ENCODE results near the gene FAM241B.

FAM241B gene

DNA sequence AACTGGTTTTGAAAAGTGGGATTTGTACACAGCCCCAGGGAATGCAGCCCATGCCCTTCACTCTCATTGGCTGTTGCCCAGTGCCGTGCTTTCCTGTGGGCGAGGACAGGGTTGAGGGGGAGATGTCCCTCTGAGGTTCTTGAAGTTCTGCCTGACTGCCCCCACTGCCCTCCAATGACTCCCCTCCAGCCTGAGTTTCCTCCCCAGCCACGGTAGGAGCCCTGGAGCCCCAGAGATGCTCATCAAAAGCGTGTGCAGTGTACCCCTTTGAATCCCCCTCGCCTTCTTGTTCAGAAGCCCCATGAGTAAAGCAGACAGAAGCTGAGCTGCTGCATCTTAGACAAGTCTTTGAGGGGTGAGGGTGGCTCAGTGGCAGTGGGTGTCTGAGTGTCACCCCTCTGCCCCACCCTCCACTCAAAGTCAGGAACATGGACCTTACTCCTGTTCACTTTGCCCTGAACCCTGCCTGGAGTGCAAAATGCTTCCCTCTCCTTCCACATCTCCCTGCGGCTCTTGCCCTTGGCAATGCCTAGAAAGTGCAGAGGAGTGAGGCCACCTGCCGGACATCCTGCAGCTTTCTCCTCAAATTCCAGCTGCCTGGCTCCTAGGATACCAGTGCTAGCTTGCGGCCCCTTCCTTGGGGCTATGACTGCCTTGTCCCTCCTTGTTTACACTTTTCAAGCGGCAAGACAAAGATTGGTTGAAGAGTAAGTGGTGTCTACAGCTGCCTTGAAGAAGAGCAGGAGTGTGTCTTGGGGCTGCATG is 19.9 kb downstream of the FAM241B start:
- FAIRE-seq = no peak

DNA sequence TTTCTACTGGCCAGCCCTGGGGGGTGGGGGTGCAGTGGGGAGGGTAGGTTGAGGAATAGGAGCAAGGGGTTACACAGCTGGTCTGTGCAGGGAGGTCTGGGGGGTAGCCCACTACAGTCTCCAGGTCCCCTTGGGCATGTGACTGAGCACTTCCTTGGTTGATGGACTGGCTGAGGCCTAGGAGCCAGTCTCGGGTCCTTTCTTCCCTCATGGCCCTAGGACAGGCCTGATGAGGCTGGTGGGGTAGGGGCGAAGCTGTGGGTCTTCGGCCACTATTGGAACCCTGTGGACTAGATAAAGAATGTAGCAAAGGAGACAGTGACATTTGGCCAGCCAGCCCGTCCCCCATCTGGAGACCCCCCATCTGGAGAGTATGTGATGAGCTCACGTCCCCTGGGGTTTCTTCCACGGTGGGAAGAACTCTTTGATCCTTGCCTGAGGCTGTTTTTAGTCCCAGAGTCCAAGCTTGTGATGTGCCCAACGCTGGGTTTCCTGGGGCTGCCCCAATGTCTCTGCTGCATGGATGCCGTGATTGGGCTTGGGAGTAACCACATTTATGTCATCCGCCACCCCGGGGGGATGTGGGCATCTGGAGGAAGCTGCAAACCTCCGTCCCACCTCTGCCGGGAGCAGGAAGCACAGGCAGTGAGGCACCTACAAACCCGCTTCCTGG is 20.7 kb downstream of the FAM241B start:
- no peak for FAIRE-seq

DNA sequence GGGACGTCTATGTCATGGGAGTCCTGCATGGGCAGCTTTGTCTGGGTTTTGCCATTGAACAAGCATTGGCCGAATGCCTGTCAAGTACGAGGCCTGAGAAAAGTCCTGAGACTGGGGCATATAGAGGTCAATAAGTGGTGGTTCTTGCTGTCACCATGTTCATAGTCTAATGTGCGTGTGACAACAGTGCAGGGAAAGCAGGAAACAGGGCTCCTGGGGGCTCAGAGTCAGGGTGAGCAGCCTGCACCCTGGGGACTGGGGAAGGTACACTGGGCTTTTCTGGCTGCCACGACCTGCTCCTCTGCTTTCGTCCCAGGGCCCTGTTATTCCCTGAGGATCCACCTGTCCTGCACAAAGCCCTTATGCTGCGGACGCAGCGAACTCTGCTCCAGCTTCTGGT is 21.3 kb downstream of the FAM241B start:
- FAIRE-seq = no peak

DNA sequence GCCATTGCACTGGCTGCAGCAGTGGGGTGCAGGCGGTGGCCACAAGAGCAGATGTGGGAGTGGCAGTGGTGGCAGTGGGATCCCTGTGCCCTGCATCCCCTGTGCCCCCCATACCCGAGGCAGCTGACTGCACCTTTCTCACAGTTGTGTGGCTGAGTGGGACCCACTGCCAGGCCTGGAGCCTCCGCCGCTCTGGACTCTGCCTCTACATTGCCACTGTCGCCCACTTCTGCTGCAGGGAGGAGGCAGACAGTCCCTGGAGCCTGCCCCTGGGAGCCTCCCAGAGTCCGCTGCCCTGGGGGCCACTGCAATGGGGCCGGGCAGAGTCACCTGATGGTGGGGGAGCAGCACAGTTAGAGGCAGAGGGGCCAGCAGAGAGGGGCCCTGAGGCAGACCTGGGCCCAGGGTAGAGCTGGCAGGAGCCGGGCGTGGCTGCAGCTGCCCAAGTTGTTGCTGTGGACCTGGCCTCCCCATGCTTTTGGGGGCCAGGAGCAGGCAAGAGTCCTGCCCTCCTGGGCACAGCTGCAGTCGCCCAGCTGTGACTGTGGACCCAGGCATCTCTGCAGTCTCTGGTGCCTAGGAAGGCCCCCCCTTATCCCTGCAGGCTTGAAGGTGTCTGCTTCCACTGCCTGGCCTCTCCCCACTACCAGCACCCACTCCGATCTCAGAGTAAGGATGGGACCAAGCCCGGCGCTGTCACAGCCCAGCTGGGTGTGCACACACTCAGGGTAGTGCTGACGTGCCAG is 22.2 kb downstream of the FAM241B start:
- no peak for FAIRE-seq

DNA sequence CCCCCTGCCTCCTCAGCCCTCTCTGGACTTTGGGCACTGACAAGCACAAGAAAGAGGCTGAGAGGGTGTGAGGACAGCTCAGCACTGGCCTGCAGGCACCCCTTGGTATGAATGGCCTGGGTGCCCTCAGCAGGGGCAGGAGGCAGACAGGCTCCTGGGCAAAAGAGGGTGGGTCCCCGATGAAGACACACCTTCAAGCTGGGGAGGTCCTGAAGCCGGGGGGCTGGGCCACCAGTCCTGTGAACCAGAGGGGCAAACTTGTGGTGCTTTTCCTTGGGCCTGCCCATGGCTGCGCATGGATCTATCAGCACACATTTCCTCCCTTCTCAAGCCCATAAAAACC is 22.8 kb downstream of the FAM241B start:
- no peak for FAIRE-seq

DNA sequence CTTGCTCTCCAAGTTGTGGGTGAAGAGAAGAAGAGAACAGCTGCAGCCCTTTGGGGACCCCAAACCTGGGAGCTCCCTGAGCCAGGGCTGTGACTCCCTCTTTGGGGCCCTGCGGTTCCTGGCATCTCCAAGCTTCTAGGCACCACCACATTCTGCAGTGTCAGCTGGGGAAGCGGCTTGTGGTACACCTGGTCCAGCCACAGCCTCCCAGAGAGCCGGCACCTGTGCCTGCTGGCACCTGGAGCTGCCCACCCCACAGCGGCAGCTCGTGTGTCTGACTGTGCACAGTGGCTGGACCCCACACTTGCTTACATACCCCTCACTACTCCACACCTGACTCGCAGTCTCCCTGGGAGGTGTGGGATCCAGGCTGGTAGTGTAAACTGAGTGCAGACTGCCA is 23.5 kb downstream of the FAM241B start:
- FAIRE-seq = no peak

DNA sequence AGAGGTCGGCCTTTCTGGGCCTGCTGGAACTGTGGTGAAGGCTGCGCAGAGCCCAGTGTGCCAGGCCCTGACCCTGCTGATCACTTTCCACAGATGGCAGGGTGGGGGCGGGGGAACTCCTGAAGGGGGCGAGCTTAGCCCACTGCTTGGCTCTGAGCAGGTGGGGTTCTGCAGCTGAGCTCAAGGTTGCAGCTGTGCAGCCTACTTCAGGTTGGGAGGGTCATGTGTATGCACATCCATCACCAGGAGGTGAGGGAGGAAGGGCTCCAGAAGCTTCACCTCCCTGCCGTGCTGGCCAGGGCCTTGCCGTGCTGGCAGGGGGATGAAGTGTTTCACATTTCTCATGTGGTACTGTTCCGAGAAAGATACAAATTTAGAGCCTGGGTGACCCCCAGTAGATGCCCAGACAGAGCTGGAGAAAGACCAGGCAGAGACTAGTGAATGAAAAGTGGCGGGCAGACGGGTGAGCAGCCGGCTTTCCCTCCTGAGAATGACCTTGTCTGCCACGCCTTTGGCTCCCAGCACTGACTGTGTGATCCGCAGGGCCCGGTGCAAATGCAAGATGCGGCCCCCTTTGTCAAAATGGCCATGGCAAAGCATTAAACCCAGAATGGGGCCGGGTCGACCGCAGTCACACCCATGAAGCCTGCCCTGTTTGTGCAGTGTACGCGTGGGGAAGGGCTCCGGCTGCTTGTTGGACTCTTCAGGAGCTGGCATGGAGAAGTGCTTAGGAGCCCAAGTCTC is 25.2 kb downstream of the FAM241B start:
- no peak for FAIRE-seq

DNA sequence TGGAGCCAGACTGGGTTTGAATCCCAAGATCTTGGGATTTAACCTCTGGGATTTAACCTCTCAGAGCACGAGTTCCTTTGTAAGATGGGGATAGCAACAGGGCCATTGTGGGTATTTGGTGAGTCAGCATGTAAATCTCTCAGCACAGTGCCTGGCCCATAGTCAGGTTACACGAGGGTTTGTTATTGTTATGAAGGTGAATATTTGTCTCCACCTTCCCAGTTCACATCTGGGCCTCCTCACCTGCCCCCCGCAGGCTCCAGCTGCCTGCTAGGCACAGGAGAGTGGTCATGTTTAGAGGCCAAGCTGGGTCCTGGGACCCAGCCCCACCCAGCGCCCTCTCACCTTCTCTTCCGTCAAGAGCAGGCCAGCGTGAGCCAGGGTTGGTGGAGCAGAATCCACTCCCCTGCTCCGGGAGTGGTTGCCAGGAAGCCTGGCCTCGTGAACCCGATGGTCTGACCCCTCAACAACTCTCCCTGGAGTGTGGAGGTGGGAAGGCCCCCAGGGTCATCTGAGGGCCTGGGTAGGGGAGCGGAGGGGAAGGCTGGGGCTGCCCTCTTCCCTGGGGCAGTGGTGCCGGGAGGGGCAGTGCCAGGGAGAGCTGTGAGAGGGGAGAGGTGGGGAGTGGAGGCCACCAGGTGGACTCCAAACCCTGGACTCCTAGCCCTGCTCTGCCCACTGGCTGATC is 26.0 kb downstream of the FAM241B start:
- FAIRE-seq = no peak

DNA sequence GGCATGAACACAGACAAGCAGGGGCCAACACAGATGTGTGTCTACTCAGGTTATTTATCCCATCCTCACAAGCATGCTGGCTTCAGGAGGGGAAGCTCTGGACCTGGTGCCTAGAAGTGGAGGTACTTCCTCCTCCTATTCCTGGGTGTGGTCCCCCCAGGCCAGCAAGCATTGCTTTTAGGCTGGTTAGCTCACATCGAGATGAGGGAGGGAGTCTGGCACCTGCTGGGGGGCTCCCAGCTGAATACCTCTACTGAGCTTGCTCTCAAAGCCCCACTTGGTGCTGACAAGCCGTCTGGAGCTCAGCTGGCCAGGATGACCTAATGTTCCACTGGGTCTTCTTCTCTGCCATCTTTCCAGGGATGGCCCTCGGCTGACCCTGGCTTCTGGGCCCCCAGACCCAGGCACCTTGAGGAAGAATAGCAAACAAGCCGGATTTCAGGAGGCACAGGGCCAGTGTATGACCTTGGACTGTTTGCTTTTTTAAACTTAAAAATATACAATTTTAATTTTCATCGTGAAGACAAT is 26.8 kb downstream of the FAM241B start:
- FAIRE-seq = no peak

DNA sequence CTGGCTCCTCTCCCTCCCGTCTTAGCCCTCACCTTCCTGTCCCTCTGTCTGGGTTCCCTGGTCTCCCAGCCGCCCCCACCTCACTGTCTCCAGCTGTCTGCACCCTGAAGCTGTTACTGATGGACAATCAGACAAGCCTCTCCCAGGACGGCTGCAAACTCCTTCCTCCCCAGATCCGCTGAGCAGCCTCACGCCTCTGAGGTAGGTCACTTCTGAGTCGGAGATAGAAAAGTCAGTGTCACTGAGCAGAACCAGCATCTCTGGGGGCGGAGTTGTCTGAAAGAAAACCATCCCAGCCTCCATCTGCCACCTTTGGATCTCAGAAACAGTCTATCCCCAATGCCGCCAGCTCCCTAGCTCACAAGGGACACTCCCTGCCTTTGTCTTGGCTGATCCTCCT is 27.4 kb downstream of the FAM241B start:
- no peak for FAIRE-seq

DNA sequence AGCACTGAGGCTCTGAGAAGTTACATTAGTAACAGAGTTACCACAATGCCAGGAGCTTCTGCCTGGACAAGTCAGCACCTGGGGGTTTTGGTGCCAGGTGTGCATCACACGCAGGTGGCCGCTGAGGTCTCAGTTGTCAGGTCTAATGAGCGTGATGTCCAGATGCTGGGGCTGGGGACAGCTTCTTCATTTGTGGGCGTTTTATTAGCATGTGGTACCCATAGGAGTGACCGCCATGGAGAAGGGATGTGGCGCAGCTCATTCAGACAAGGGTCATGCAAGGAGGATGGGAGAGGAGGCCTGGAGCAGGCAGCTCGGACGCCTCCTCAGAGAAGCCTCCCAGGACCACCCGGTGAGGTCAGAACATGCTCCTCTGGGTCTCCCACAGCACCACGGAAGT is 27.8 kb downstream of the FAM241B start:
- no peak for FAIRE-seq

DNA sequence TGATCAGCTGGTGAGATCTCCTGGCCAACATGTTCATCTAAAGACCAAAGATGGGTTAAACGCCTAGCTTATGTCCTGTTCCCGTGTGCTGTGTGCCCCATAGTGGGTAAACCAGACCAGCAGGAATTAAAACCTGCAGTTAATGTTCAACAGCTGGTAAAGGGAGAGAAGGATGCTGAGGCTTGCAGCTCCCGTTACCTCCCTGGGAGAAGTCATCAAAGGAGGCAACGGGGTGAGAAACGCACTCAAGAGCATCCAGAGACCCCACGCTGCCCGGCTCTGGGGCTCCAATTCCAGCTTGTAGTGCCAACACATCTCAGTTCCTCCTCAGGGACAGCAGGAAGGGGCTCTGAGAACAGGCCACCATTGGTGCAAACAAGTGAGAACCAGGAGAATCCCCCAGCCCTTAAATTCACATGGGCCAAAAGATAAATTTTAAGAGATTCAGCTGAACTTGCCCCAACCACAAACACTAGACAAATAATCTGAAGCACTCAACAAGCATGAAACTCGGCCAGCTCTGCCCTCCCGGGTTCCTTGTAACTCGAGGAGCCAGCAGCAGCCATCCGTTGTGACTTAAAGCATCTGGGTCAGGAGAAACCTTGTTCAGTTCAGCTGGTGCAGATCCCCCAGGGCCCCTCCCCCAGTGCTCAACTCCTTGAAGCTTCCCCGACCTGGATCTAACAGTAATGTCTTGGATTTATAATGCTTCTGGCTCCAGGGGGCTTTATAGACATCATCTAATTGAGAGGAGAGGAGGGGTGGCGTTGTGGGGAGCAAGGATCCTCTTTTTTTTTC is 29.4 kb downstream of the FAM241B start:
- no peak for FAIRE-seq

DNA sequence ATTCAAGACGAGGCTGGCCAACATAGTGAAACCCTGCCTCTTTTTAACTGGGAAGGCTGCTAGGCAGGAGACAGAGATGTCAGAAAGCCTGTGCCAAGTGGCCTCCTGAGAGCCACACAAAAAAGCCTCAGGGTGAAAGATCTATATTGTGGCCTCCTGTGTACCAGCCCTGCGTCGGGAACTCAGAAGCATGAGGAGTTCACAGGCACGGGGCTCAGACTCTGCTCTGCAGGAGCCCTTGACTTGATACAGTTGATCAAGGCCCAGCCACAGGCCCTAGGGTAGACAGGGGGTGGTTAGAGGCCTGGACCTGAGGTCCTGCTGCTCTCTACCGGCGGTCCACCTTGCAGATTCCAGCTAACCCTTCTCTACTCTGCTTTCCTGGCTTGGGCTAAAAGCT is 30.2 kb downstream of the FAM241B start:
- no peak for FAIRE-seq

DNA sequence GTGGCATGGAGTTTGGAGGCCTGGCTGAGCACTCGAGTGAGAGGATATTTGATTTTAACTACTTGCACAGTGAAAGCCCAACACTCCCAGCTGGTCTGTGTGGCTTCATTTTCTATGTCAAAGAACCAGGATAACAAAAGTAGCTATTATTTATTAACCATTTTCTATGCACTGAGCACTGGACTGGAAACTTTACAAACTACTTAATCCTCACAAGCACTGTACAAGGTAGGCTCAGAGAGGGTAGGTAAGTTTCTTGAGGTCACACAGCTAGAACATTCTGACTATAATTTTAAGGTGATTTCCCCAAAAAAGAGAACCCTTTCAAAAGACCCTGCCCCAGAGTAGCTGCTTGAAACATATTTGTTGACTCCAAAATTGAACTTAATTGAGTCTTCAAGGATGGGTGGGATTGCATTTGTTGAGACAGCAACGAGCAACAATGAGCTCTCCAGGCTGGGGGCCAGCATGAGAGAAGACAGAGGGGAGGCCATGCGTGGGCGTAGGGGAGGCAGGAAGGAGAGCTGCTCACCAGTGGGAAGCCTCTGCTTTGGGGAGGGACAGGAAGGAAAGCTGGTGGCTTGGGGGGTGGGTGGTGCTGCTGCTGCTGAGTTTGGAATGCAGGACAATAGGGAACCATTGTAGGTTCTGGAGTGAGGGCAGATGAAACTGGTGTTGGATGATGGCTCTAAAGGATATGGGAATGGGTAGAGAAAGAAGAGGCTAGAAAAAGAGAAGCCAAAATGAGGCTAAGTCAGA is 31.5 kb downstream of the FAM241B start:
- no peak for FAIRE-seq

DNA sequence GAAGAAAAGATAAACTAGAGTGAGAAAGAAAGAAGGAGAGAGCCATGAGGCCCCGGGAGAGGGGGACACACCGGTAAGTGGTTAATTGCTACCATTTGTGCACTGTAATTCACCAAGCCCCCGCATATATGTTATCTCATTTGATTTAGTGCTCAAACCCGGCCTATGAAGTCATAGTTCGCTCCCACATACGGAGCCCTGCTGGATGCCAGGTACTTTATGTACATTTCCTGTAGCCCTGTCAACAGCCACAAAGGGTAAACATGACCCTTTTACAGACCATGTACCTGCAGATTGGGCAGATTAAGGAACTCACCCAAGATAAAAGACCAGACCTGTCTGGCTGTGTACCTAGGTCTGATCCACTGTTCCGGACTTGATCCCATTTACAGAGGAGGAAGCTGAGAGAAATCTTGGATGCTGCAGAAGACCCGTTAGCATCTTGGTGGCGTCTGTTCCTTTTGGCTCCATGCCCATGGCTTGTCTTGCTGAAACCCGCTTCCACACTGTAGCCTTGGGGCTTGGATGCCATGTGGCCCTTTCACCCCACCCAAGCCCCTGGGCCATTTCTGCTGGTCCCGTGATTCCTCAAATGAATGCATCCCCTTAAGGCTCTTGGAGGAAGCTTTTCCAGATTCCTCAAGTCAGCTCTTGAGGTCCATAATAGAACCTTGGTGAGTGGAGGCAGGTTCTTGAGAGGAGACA is 32.3 kb downstream of the FAM241B start:
- FAIRE-seq = no peak

DNA sequence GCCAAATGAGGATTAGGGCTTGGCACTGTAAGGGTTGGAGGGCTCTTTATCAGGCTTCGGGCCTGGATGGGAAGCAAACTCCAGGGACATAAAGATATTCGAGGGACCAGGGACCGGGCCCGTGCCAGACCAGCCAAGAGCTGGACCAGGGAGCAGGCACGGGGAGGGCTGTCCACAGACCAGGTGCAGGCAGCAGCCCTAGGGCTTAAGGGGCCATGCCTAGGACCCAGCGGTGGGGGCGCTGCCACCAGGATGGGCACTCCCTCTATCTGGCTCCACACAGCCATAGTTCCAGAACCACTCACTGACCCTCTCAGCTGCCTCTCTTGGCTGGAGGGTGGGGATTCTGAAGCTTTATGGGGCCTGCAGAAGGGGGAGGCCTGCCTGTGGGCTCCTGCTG is 32.9 kb downstream of the FAM241B start:
- no peak for FAIRE-seq

DNA sequence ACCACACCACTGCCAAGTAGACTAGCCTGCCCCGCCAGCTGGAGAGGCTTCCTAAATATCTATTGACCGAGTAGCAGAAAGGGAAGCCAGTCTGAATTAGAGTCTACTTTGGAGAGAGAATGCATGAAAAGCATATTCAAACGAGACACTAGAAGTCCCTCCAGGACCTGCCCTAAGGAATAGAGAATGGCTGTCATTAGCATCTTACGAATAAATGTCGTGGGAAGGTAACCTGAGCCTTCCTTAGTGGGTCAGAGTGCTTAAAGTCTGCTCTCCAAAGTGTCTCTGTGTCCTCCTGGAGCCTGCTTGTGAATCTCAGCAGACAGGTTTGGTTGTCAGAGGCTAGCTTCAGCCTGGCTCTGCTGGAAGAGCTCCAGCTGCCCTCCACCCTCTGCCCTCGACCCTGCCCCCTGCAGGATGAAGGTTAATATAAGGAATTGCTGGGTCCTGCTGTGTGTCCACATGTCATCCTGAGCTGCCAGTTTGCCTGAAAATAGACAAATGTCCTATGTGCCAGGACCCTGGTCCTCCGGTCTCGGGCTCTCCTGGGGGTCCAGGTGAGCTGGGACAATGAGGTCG is 33.4 kb downstream of the FAM241B start:
- no peak for FAIRE-seq

DNA sequence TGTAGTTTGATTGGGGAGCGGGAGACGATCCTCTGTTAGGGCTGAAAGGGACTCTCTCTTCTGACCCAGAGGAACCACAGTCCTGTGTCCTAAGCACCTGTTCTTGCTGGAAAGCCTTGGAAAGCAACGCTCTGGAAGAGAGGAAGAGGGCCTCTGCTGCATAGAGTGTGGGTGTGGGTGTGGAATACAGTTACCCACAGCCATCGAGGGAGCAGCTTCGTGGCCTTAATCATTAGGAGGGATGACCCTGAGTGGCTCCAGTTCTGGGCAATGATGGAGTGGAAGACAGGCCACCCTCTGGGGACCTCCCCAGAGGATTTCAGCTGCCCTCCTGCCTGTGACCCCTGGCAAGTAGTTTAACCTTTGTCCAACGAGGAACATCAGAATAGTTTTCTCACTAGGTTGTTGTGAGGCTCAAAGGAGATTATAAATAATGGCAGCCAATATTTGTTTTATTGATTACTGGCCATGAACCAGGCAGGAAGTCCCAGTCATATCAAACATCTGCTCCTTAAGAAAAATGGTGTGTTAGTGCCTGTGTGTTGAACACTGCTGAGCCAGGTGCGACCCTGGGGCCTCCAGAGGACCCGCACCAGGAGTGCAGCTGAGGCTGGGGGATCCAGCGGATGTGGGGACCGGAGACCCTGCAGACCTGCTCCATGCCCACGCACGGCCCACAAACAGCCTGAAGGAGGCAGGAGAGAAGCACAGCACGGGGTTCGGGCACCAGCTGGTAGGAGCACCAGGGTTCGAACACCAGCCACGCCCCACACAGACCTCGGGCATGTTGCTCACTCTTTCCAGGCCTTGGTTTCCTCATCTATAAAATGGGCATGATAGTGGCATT is 35.6 kb downstream of the FAM241B start:
- no peak for FAIRE-seq

DNA sequence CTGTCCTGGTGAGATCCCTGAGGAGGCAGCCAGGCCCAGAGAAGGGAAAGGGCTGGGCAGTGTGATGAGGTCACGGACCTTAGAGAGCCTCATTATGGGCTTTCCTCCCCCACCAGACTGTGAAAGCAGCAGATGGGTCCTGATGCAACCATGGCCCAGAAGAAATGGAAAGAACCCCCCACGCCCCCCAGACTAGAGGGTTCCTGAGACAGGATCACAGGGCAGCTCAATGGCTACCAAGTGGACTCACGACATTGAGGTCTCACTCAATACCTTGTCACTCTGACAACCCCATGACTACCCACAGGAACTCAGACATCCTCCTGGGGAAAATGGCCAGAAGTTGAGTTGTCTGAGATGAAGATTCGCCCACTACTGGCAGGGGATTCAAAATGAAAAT is 36.7 kb downstream of the FAM241B start:
- FAIRE-seq = no peak
